HG02884 (cell line): ENCODE results near the gene RELA.

Source experiments
- ATAC-seq: cut with Tn5 transposase; IDR thresholded peaks from one replicate; pipeline ENCODE4 v1.9.1; 2021; ENCODE audit warnings: mild to moderate bottlenecking, moderate library complexity; ENCODE audit not compliant: unreplicated experiment

RELA gene

GRCh38 chr11:65615229-65615949 is 47.3 kb downstream of the RELA start, which contains the start of gene PCNX3:
TSS of gene PCNX3 (plus strand) at chr11:65615776. CDS start at chr11:65616312, 536 bp downstream.
- peak; percentile 79 for ATAC-seq

GRCh38 chr11:65613091-65613928 is 49.4 kb downstream of the RELA start:
- no peak for ATAC-seq

- ATAC-seq = no peak
Measured at GRCh38 chr11:65612691-65613090, 50.0 kb downstream of the RELA start.

GRCh38 chr11:65611758-65612603 is 50.7 kb downstream of the RELA start:
- no peak for ATAC-seq

- ATAC-seq = no peak
Measured at GRCh38 chr11:65611028-65611757, 51.5 kb downstream of the RELA start.

GRCh38 chr11:65610404-65610803 is 52.3 kb downstream of the RELA start:
- no peak for ATAC-seq

- no peak for ATAC-seq
Measured at GRCh38 chr11:65609665-65610064, 53.1 kb downstream of the RELA start.

GRCh38 chr11:65609229-65609628 is 53.5 kb downstream of the RELA start:
- ATAC-seq = no peak

GRCh38 chr11:65607614-65608426 is 54.9 kb downstream of the RELA start:
- ATAC-seq = no peak

- no peak for ATAC-seq
Measured at GRCh38 chr11:65606876-65607613, 55.7 kb downstream of the RELA start.

GRCh38 chr11:65604258-65604657 is 58.5 kb downstream of the RELA start:
- ATAC-seq = no peak
